Ishikawa (cell line): ENCODE results near the gene LILRB3.
A peak's percentile ranks its signal among the peaks of the same experiment; 100 is the strongest.

Source experiments
- FOXM1 ChIP-seq: IDR thresholded peaks from 2 replicates; pipeline ENCODE4 v1.6.1; 2012; ENCODE audit warnings: low read depth, borderline replicate concordance
- MAX ChIP-seq: IDR thresholded peaks from 2 replicates; pipeline ENCODE4 v1.6.1; 2012
- RAD21 ChIP-seq: IDR thresholded peaks from 2 replicates; pipeline ENCODE4 v1.6.1; 2012; ENCODE audit warnings: low read depth
- TEAD4 ChIP-seq: IDR thresholded peaks from 2 replicates; pipeline ENCODE4 v1.6.1; 2012

The LILRB3 gene

GRCh38 chr19:54169149-54169740 lies 53.6 kb downstream of the LILRB3 start:
- TF ChIP-seq FOXM1 (no peak), TEAD4 (no peak)

- no peak for TF ChIP-seq MAX
- peak; percentile 62 for TF ChIP-seq RAD21
- no peak for TF ChIP-seq TEAD4
- TF ChIP-seq FOXM1 = no peak
Measured at GRCh38 chr19:54168174-54168917, 54.5 kb downstream of the LILRB3 start.
